ENCODE data around the gene MCTP1. TPM values are rescaled to one million over a fixed set of nuclear protein-coding genes. Genes with fewer than 3 reads are reported as not detected.

MCTP1 gene
- total RNA-seq, 1 donor from 2014 or later, result 1.9 TPM

- Mint-ChIP-seq H3K36me3 (ENCODE audit: low read depth) (no peaks in the 10 kb centered on the region), H3K27ac (no peak overlapping the region), H3K4me3 (no peak overlapping the region), H3K4me1 (peaks cover 3% of the 10 kb centered on the region), H3K27me3 (no peaks in the 10 kb centered on the region), H3K9me3 (no peaks in the 10 kb centered on the region)
- CTCF ChIA-PET, result no interaction called here
- intact Hi-C loops (cut with micrococcal nuclease), result no loop called here
- no peak for ATAC-seq (ENCODE audit: low read depth)
- no peak for DNase-seq
- TF ChIP-seq CTCF (IDR thresholded peaks at IDR 0.05), result no peak
- POLR2A ChIA-PET, result no interaction called here
Measured at GRCh38 chr5:95155888-95156287, 129.0 kb downstream of the MCTP1 start.

- ChIA-PET CTCF (no interaction called here), POLR2A (no interaction called here)
- Mint-ChIP-seq H3K9me3 (no peaks in the 10 kb centered on the region), H3K4me1 (no peaks in the 10 kb centered on the region), H3K27me3 (peaks cover 2% of the 10 kb centered on the region), H3K4me3 (no peak overlapping the region), H3K36me3 (ENCODE audit: low read depth) (no peaks in the 10 kb centered on the region), H3K27ac (no peak overlapping the region)
- ATAC-seq (ENCODE audit: low read depth) (no peak), DNase-seq (no peak)
- intact Hi-C loops (cut with micrococcal nuclease), result no loop called here
- TF ChIP-seq CTCF (IDR thresholded peaks at IDR 0.05), result no peak
Measured at GRCh38 chr5:95153511-95153910, 131.4 kb downstream of the MCTP1 start.

GRCh38 chr5:95152535-95152934 lies 132.4 kb downstream of the MCTP1 start:
- ATAC-seq (ENCODE audit: low read depth) (no peak), DNase-seq (no peak)
- Mint-ChIP-seq H3K4me1 (no peaks in the 10 kb centered on the region), H3K4me3 (no peak overlapping the region), H3K27ac (no peak overlapping the region), H3K9me3 (peaks cover 9% of the 10 kb centered on the region), H3K27me3 (peaks cover 2% of the 10 kb centered on the region), H3K36me3 (ENCODE audit: low read depth) (no peaks in the 10 kb centered on the region)
- CTCF ChIA-PET, result no interaction called here
- POLR2A ChIA-PET, result no interaction called here
- no peak for TF ChIP-seq CTCF (IDR thresholded peaks at IDR 0.05)
- intact Hi-C loops (cut with micrococcal nuclease), result no loop called here

- Mint-ChIP-seq H3K27ac (no peak overlapping the region), H3K9me3 (peaks cover 12% of the 10 kb centered on the region), H3K4me3 (no peak overlapping the region), H3K4me1 (no peaks in the 10 kb centered on the region), H3K36me3 (ENCODE audit: low read depth) (no peaks in the 10 kb centered on the region), H3K27me3 (peaks cover 2% of the 10 kb centered on the region)
- POLR2A ChIA-PET, result no interaction called here
- TF ChIP-seq CTCF (IDR thresholded peaks at IDR 0.05), result no peak
- intact Hi-C loops (cut with micrococcal nuclease), result no loop called here
- DNase-seq, result no peak
- no peak for ATAC-seq (ENCODE audit: low read depth)
- CTCF ChIA-PET, result no interaction called here
Measured at GRCh38 chr5:95152131-95152530, 132.8 kb downstream of the MCTP1 start.

GRCh38 chr5:95151694-95152093 lies 133.2 kb downstream of the MCTP1 start:
- TF ChIP-seq CTCF (IDR thresholded peaks at IDR 0.05), result no peak
- Mint-ChIP-seq H3K4me3 (no peak overlapping the region), H3K4me1 (no peaks in the 10 kb centered on the region), H3K36me3 (ENCODE audit: low read depth) (no peaks in the 10 kb centered on the region), H3K9me3 (peaks cover 13% of the 10 kb centered on the region), H3K27ac (no peak overlapping the region), H3K27me3 (peaks cover 2% of the 10 kb centered on the region)
- ChIA-PET POLR2A (no interaction called here), CTCF (no interaction called here)
- no peak for DNase-seq
- no peak for ATAC-seq (ENCODE audit: low read depth)
- intact Hi-C loops (cut with micrococcal nuclease), result no loop called here

All from activated B cell treated with CpG ODN at 0.5 μM for 24 hours (primary cell).